ENCODE results near the gene EPN1. TPM values are rescaled to one million over a fixed set of nuclear protein-coding genes. Genes with fewer than 3 reads are reported as not detected.

Gene EPN1
- total and polyA plus RNA-seq, 2 of the 8 experiments (the other 6 are each of a cell fraction or from before 2014, with no cell fraction given) = 49.6 to 200 TPM

GRCh38 chr19:55688422-55689218 is 13.6 kb downstream of the EPN1 start (continued):
- TF ChIP-seq GABPA (IDR thresholded peaks at IDR 0.05; ENCODE audit: borderline replicate concordance, insufficient read depth, low read length) (no peak), EGR1 (IDR thresholded peaks at IDR 0.05; ENCODE audit: borderline replicate concordance, low read depth, low read length) (no peak), TAF1 (IDR thresholded peaks at IDR 0.05; ENCODE audit: low read depth, low read length) (no peak)

Data from H1 (cell line).